Activated naive CD4-positive, alpha-beta T cell treated with anti-CD3 and anti-CD28 coated beads, Interleukin-2, amount 10 ng/mL, durations not matched to agents 7 days and 5 days (primary cell): ENCODE results near the gene CYTH4.

Source experiments
- CTCF ChIA-PET: fragments of 350-600 bp; sonication (Branson Sonifier 250); formaldehyde crosslinking; loops from one replicate; lab custom pipeline; 2021; ENCODE audit warnings: antibody characterized with exemption; lab: Charles Lee
- DNase-seq: peaks from one replicate; pipeline ENCODE4 v3.0.0-alpha.2; 2020
- H3K27ac Mint-ChIP-seq: one replicate; pipeline ENCODE4 v1.8.0; 2021; ENCODE audit warnings: mild to moderate bottlenecking, moderate library complexity, mixed read lengths
- H3K27me3 Mint-ChIP-seq: one replicate; pipeline ENCODE4 v1.8.0; 2021; ENCODE audit warnings: mild to moderate bottlenecking, mixed read lengths
- H3K36me3 Mint-ChIP-seq: one replicate; pipeline ENCODE4 v1.8.0; 2021; ENCODE audit warnings: mixed read lengths
- H3K4me1 Mint-ChIP-seq: one replicate; pipeline ENCODE4 v1.8.0; 2021; ENCODE audit warnings: mixed read lengths
- H3K4me3 Mint-ChIP-seq: one replicate; pipeline ENCODE4 v1.8.0; 2021; ENCODE audit warnings: mild to moderate bottlenecking, moderate library complexity, mixed read lengths
- H3K9me3 Mint-ChIP-seq: one replicate; pipeline ENCODE4 v1.8.0; 2021; ENCODE audit warnings: mixed read lengths

Gene CYTH4

DNA sequence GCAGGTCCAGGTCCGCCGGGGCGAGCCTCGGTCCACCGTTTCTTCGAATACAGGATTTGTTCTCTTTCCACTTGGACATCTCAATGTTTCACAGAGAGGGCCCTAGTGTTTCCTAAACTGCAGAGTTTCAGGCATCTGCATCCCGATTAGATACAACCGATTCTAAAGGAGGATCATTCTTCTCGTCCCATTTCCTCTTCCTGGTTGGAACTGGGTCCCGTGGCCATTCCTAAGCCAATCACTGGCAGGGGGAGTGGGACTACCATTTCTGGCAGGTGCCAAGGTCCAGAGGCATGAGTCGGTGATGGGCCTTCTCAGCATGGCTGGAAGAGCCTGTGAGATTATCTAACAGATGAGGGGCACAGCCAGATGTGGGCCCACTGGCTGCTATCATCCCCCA lies 76.1 kb downstream of the CYTH4 start:
- Mint-ChIP-seq H3K4me3 (no peak overlapping the region), H3K36me3 (no peaks in the 10 kb centered on the region), H3K9me3 (no peaks in the 10 kb centered on the region), H3K27me3 (peaks cover 62% of the 10 kb centered on the region), H3K27ac (no peak overlapping the region), H3K4me1 (peaks cover 2% of the 10 kb centered on the region)
- CTCF ChIA-PET: no interaction called here
- no peak for DNase-seq

- DNase-seq: no peak
- H3K36me3 Mint-ChIP-seq: no peaks in the 10 kb centered on the region
- H3K4me3 Mint-ChIP-seq: no peak overlapping the region
- no peak overlapping the region for H3K27ac Mint-ChIP-seq
- H3K4me1 Mint-ChIP-seq: peaks cover 2% of the 10 kb centered on the region
- H3K9me3 Mint-ChIP-seq: no peaks in the 10 kb centered on the region
- CTCF ChIA-PET: no interaction called here
- peaks cover 62% of the 10 kb centered on the region for H3K27me3 Mint-ChIP-seq
Observed at GRCh38 chr22:37358917-37359316, 76.6 kb downstream of the CYTH4 start.

- Mint-ChIP-seq H3K36me3 (no peaks in the 10 kb centered on the region), H3K4me3 (no peak overlapping the region), H3K9me3 (no peaks in the 10 kb centered on the region), H3K27ac (no peak overlapping the region), H3K4me1 (peaks cover 2% of the 10 kb centered on the region), H3K27me3 (peaks cover 52% of the 10 kb centered on the region)
- CTCF ChIA-PET: no interaction called here
- no peak for DNase-seq
Observed at GRCh38 chr22:37362621-37363020, 80.3 kb downstream of the CYTH4 start.

DNA sequence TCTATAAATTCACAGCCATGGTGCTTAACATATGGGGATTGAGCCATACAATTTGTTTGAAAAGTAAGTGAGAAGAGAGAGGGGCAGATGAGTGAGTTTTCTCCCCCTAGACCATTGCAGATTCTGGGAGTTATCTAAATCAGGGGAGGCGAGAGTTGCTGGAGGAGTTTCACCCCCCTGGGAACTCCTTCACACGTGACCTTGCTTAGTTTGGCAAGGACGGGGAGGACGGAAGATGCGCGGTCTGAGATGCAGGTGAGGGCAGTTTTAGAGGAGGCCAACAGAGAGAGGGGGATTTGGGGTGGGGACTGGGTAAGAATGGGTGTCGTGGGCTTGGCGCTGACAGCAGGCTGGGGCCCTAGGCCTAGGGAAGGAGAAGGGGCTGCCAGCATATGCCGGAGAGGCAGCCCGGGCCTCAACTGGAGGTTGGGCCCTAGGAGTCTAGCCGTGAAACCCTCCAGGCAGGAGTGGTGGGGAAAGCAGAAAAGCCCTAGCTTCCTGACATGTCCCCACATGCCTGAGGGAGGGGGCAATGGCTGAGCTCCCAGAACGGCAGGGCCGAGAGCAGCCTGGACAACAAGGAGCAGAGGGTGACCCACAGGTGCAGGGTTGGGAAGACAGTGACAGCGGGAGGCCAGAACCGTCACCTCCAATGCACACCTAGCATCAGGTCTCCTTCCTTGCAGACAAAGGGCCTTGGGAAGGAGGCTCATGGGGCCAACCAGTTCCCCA lies 81.1 kb downstream of the CYTH4 start:
- Mint-ChIP-seq H3K4me1 (peaks cover 2% of the 10 kb centered on the region), H3K4me3 (no peak overlapping the region), H3K27ac (no peak overlapping the region), H3K9me3 (no peaks in the 10 kb centered on the region), H3K27me3 (peaks cover 44% of the 10 kb centered on the region), H3K36me3 (no peaks in the 10 kb centered on the region)
- DNase-seq: no peak
- CTCF ChIA-PET: no interaction called here
